ENCODE measurements around the gene COL5A1.

- no peak for TF ChIP-seq EZH2 (IDR thresholded peaks at IDR 0.05; ENCODE audit: insufficient read depth, poor library complexity, severe bottlenecking)
- TF ChIP-seq EZH2phosphoT487 (IDR thresholded peaks at IDR 0.05; ENCODE audit: insufficient read depth, low read depth) = no peak
Measured at GRCh38 chr9:134883040-134883782, 241.6 kb downstream of the COL5A1 start.
